Measurements from ENCODE around the gene ANG.
A peak's percentile ranks its signal among the peaks of the same experiment; 100 is the strongest.

ANG gene

GRCh38 chr14:20680363-20680762, 8.2 kb upstream of the ANG start:
- no peak overlapping the region for H3K27ac ChIP-seq (ENCODE audit: low read length)

GRCh38 chr14:20680843-20681347, 7.7 kb upstream of the ANG start:
- H3K4me3 ChIP-seq (ENCODE audit: low read length): peak overlapping the region; percentile 79
- peak overlapping the region; percentile 66; the same call in 1 of the 2 replicates for H3K9ac ChIP-seq (ENCODE audit: low read depth, low read length)
- peaks cover 11% of the 10 kb centered on the region; the same call in 1 of the 2 replicates for H3K27me3 ChIP-seq (ENCODE audit: insufficient read depth, low read length)
- no peak overlapping the region for H3K27ac ChIP-seq (ENCODE audit: low read length)
- no peaks in the 10 kb centered on the region for H3K36me3 ChIP-seq (ENCODE audit: insufficient read depth, low read depth, low read length)
- no peaks in the 10 kb centered on the region for H3K9me3 ChIP-seq (ENCODE audit: insufficient read depth, low read depth, low read length)
- H3K4me1 ChIP-seq (ENCODE audit: insufficient read depth, low read length): peaks cover 12% of the 10 kb centered on the region; the same call in 1 of the 2 replicates

More at GRCh38 chr14:20680363-20680762, 8.2 kb upstream of the ANG start:
- no peak overlapping the region; the same call in 1 of the 2 replicates for H3K9ac ChIP-seq (ENCODE audit: low read depth, low read length)
- H3K4me1 ChIP-seq (ENCODE audit: insufficient read depth, low read length): peaks cover 11% of the 10 kb centered on the region; the same call in 1 of the 2 replicates
- H3K9me3 ChIP-seq (ENCODE audit: insufficient read depth, low read depth, low read length): no peaks in the 10 kb centered on the region
- peaks cover 8% of the 10 kb centered on the region; the same call in 1 of the 2 replicates for H3K27me3 ChIP-seq (ENCODE audit: insufficient read depth, low read length)
- H3K4me3 ChIP-seq (ENCODE audit: low read length): peak overlapping the region; percentile 79
- no peaks in the 10 kb centered on the region for H3K36me3 ChIP-seq (ENCODE audit: insufficient read depth, low read depth, low read length)

GRCh38 chr14:20681348-20682126, 7.0 kb upstream of the ANG start:
- Histone ChIP-seq H3K9ac (ENCODE audit: low read depth, low read length) (peak overlapping the region; percentile 91), H3K9me3 (ENCODE audit: insufficient read depth, low read depth, low read length) (no peaks in the 10 kb centered on the region), H3K27me3 (ENCODE audit: insufficient read depth, low read length) (peaks cover 11% of the 10 kb centered on the region; the same call in 1 of the 2 replicates), H3K27ac (ENCODE audit: low read length) (peak overlapping the region; percentile 66), H3K4me1 (ENCODE audit: insufficient read depth, low read length) (peaks cover 12% of the 10 kb centered on the region; the same call in 1 of the 2 replicates), H3K36me3 (ENCODE audit: insufficient read depth, low read depth, low read length) (no peaks in the 10 kb centered on the region), H3K4me3 (ENCODE audit: low read length) (peak overlapping the region; percentile 79)

- H3K36me3 ChIP-seq (ENCODE audit: insufficient read depth, low read depth, low read length): no peaks in the 10 kb centered on the region
- no peaks in the 10 kb centered on the region for H3K9me3 ChIP-seq (ENCODE audit: insufficient read depth, low read depth, low read length)
- peaks cover 12% of the 10 kb centered on the region; the same call in 1 of the 2 replicates for H3K4me1 ChIP-seq (ENCODE audit: insufficient read depth, low read length)
- H3K9ac ChIP-seq (ENCODE audit: low read depth, low read length): peak overlapping the region; percentile 91
- peak overlapping the region; percentile 79 for H3K4me3 ChIP-seq (ENCODE audit: low read length)
- peaks cover 11% of the 10 kb centered on the region; the same call in 1 of the 2 replicates for H3K27me3 ChIP-seq (ENCODE audit: insufficient read depth, low read length)
- peak overlapping the region; percentile 66 for H3K27ac ChIP-seq (ENCODE audit: low read length)
Observed at GRCh38 chr14:20682127-20682434, 6.5 kb upstream of the ANG start.

GRCh38 chr14:20682435-20683124, 6.0 kb upstream of the ANG start:
- H3K27me3 ChIP-seq (ENCODE audit: insufficient read depth, low read length): peaks cover 11% of the 10 kb centered on the region; the same call in 1 of the 2 replicates
- no peaks in the 10 kb centered on the region for H3K9me3 ChIP-seq (ENCODE audit: insufficient read depth, low read depth, low read length)
- peak overlapping the region; percentile 66 for H3K27ac ChIP-seq (ENCODE audit: low read length)
- H3K4me1 ChIP-seq (ENCODE audit: insufficient read depth, low read length): peaks cover 12% of the 10 kb centered on the region; the same call in 1 of the 2 replicates
- no peaks in the 10 kb centered on the region for H3K36me3 ChIP-seq (ENCODE audit: insufficient read depth, low read depth, low read length)
- peak overlapping the region; percentile 91 for H3K9ac ChIP-seq (ENCODE audit: low read depth, low read length)
- peak overlapping the region; percentile 79 for H3K4me3 ChIP-seq (ENCODE audit: low read length)

GRCh38 chr14:20683125-20683890, 5.3 kb upstream of the ANG start:
- Histone ChIP-seq H3K27ac (ENCODE audit: low read length) (peak overlapping the region; percentile 66), H3K36me3 (ENCODE audit: insufficient read depth, low read depth, low read length) (no peaks in the 10 kb centered on the region), H3K9me3 (ENCODE audit: insufficient read depth, low read depth, low read length) (no peaks in the 10 kb centered on the region), H3K27me3 (ENCODE audit: insufficient read depth, low read length) (peaks cover 11% of the 10 kb centered on the region; the same call in 1 of the 2 replicates), H3K4me3 (ENCODE audit: low read length) (peak overlapping the region; percentile 79), H3K4me1 (ENCODE audit: insufficient read depth, low read length) (peaks cover 12% of the 10 kb centered on the region; the same call in 1 of the 2 replicates), H3K9ac (ENCODE audit: low read depth, low read length) (peak overlapping the region; percentile 91)

- peak within 1 kb of the TSS; percentile 79 for H3K4me3 ChIP-seq (ENCODE audit: low read length)
- peak within 1 kb of the TSS; percentile 91 for H3K9ac ChIP-seq (ENCODE audit: low read depth, low read length)
- H3K36me3 ChIP-seq (ENCODE audit: insufficient read depth, low read depth, low read length): no peaks in the 10 kb centered on the region
- peaks cover 11% of the 10 kb centered on the region; the same call in 1 of the 2 replicates for H3K27me3 ChIP-seq (ENCODE audit: insufficient read depth, low read length)
- peak within 1 kb of the TSS; percentile 50 for H3K27ac ChIP-seq (ENCODE audit: low read length)
- H3K9me3 ChIP-seq (ENCODE audit: insufficient read depth, low read depth, low read length): no peaks in the 10 kb centered on the region
- peaks cover 12% of the 10 kb centered on the region; the same call in 1 of the 2 replicates for H3K4me1 ChIP-seq (ENCODE audit: insufficient read depth, low read length)
Observed at GRCh38 chr14:20683891-20684661, 4.5 kb upstream of the ANG start, which contains the start of gene RNASE4. TSS of gene RNASE4 (plus strand) at chr14:20684560. CDS start at chr14:20699372, 14,812 bp downstream.

- Histone ChIP-seq H3K9me3 (ENCODE audit: insufficient read depth, low read depth, low read length) (no peaks in the 10 kb centered on the region), H3K4me3 (ENCODE audit: low read length) (peak overlapping the region; percentile 79), H3K36me3 (ENCODE audit: insufficient read depth, low read depth, low read length) (no peaks in the 10 kb centered on the region), H3K4me1 (ENCODE audit: insufficient read depth, low read length) (peaks cover 12% of the 10 kb centered on the region; the same call in 1 of the 2 replicates), H3K27me3 (ENCODE audit: insufficient read depth, low read length) (peaks cover 11% of the 10 kb centered on the region; the same call in 1 of the 2 replicates), H3K27ac (ENCODE audit: low read length) (no peak overlapping the region), H3K9ac (ENCODE audit: low read depth, low read length) (peak overlapping the region; percentile 74; the same call in 1 of the 2 replicates)
Observed at GRCh38 chr14:20684662-20685456, 3.7 kb upstream of the ANG start.

- no peak overlapping the region for H3K9ac ChIP-seq (ENCODE audit: low read depth, low read length)
- no peak overlapping the region for H3K27ac ChIP-seq (ENCODE audit: low read length)
- H3K36me3 ChIP-seq (ENCODE audit: insufficient read depth, low read depth, low read length): no peaks in the 10 kb centered on the region
- peaks cover 6% of the 10 kb centered on the region; the same call in 1 of the 2 replicates for H3K27me3 ChIP-seq (ENCODE audit: insufficient read depth, low read length)
- no peaks in the 10 kb centered on the region for H3K9me3 ChIP-seq (ENCODE audit: insufficient read depth, low read depth, low read length)
- no peak overlapping the region for H3K4me3 ChIP-seq (ENCODE audit: low read length)
- peaks cover 4% of the 10 kb centered on the region; the same call in 1 of the 2 replicates for H3K4me1 ChIP-seq (ENCODE audit: insufficient read depth, low read length)
Observed at GRCh38 chr14:20686386-20687143, 2.0 kb upstream of the ANG start.
